OCI-LY3 (cell line): ENCODE results near the gene REPS1.

Source experiments
- EZH2phosphoT487 ChIP-seq: fragments of 200-600 bp; shearing (Covaris generic); IDR thresholded peaks from 2 replicates; pipeline ENCODE4 v1.6.1; 2018; ENCODE audit warnings: antibody characterized with exemption, mixed run types, low read depth
- TF ChIP-seq, protein P1 (sequence below): fragments of 200-600, 300-600 bp; sonication (generic); IDR thresholded peaks from 2 replicates; pipeline ENCODE4 v1.5.1; 2014; ENCODE audit warnings: antibody characterized with exemption, low read length, low read depth

DNA sequence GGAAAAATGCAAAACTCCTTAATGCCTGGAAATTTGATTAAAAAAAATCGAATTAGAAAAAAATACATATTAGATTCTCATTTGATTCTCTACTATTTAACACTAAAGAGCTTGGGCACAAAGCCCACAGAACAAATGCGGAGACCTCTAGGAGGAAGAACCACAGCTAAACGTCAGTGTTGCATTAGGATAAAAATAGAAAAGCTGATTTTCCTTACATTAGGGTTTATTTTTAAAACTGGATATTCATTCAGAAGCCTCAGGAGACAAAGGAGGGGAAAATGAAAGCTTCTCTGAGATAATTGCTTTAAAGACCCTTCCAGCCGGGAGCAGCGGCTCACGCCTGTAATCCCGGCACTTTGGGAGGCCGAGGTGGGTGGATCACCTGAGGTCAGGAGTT is 114.9 kb downstream of the REPS1 start:
- TF ChIP-seq, protein P1, sequence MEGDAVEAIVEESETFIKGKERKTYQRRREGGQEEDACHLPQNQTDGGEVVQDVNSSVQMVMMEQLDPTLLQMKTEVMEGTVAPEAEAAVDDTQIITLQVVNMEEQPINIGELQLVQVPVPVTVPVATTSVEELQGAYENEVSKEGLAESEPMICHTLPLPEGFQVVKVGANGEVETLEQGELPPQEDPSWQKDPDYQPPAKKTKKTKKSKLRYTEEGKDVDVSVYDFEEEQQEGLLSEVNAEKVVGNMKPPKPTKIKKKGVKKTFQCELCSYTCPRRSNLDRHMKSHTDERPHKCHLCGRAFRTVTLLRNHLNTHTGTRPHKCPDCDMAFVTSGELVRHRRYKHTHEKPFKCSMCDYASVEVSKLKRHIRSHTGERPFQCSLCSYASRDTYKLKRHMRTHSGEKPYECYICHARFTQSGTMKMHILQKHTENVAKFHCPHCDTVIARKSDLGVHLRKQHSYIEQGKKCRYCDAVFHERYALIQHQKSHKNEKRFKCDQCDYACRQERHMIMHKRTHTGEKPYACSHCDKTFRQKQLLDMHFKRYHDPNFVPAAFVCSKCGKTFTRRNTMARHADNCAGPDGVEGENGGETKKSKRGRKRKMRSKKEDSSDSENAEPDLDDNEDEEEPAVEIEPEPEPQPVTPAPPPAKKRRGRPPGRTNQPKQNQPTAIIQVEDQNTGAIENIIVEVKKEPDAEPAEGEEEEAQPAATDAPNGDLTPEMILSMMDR = no peak
- no peak for TF ChIP-seq EZH2phosphoT487
